Caco-2 (cell line): ENCODE results near the gene NOS3. TPM values are rescaled to one million over a fixed set of nuclear protein-coding genes. Genes with fewer than 3 reads are reported as not detected.

Experiments
- BruUV-seq: library from RNA; stranded (reverse); fragments of 400-500 nt; replicated peaks from 2 replicates; lab custom pipeline; 2021; lab: Mats Ljungman, UMichigan
- CTCF ChIA-PET: fragments of 300-600 bp; sonication (Branson Sonifier 250); formaldehyde crosslinking; loops from one replicate; lab custom pipeline; 2022; ENCODE audit warnings: antibody characterized with exemption; lab: Charles Lee
- POLR2A ChIA-PET: fragments of 300-600 bp; sonication (Branson Sonifier 250); formaldehyde crosslinking; loops from one replicate; lab custom pipeline; 2022; ENCODE audit warnings: antibody characterized with exemption; lab: Charles Lee
- DNase-seq, 2 experiments: peaks; one replicate each; pipeline versions ENCODE4 v3.0.0 to v3.0.0-alpha.2; 2020 to 2022
- H3K27me3 ChIP-seq: replicated peaks from 2 replicates; pipeline ENCODE4 v1.6.0; 2011; ENCODE audit warnings: low read length; ENCODE audit not compliant: control insufficient read depth, insufficient read depth
- H3K36me3 ChIP-seq: 2 replicates; pipeline ENCODE4 v1.5.1; 2011; ENCODE audit warnings: low read length; ENCODE audit not compliant: control insufficient read depth, insufficient read depth
- H3K4me1 ChIP-seq: fragments of 250-450 bp; sonication (Bioruptor Pico); 2 replicates; pipeline ENCODE4 v1.5.1; 2020; ENCODE audit warnings: mild to moderate bottlenecking
- H3K4me3 ChIP-seq: 2 replicates; pipeline ENCODE4 v1.5.1; 2011; ENCODE audit warnings: low read depth, mild to moderate bottlenecking, control low read depth, low read length
- H3K9me3 ChIP-seq: fragments of 250-450 bp; sonication (Bioruptor Pico); 2 replicates; pipeline ENCODE4 v1.5.1; 2020; ENCODE audit warnings: mild to moderate bottlenecking, moderate library complexity
- H3K27ac Mint-ChIP-seq: one replicate; pipeline ENCODE4 v1.8.0; 2022; ENCODE audit warnings: mixed read lengths; ENCODE audit not compliant: unreplicated experiment
- H3K27me3 Mint-ChIP-seq: one replicate; pipeline ENCODE4 v1.8.0; 2022; ENCODE audit warnings: mixed read lengths; ENCODE audit not compliant: insufficient read depth, unreplicated experiment
- H3K36me3 Mint-ChIP-seq: one replicate; pipeline ENCODE4 v1.8.0; 2022; ENCODE audit warnings: mild to moderate bottlenecking, mixed read lengths; ENCODE audit not compliant: insufficient read depth, unreplicated experiment
- H3K4me1 Mint-ChIP-seq: one replicate; pipeline ENCODE4 v1.8.0; 2022; ENCODE audit warnings: low read depth, mixed read lengths; ENCODE audit not compliant: unreplicated experiment
- H3K4me3 Mint-ChIP-seq: one replicate; pipeline ENCODE4 v1.8.0; 2022; ENCODE audit warnings: mild to moderate bottlenecking, moderate library complexity, mixed read lengths; ENCODE audit not compliant: unreplicated experiment
- H3K9me3 Mint-ChIP-seq: one replicate; pipeline ENCODE4 v1.8.0; 2022; ENCODE audit warnings: mixed read lengths; ENCODE audit not compliant: unreplicated experiment
- CTCF ChIP-seq, 2 experiments: fragments of 200-600 bp in 1 of 2; IDR thresholded peaks; 1 replicate in 1 of 2; 2 replicates in 1 of 2; pipeline versions ENCODE4 v1.5.1 to v1.8.0; 2011 to 2022; ENCODE audit warnings: antibody characterized with exemption in 1 of 2, control low read depth in 1 of 2, inconsistent platforms in 1 of 2, low read depth in 1 of 2, low read length in 1 of 2, mild to moderate bottlenecking in 1 of 2, moderate library complexity in 1 of 2; ENCODE audit not compliant: insufficient read depth in 1 of 2, severe bottlenecking in 1 of 2, unreplicated experiment in 1 of 2
- intact Hi-C: fragments of 100-400 bp; cut with micrococcal nuclease; formaldehyde crosslinking; loops from one replicate; pipeline ENCODE4 v1.10.0; 2022; ENCODE audit not compliant: unreplicated experiment
- total RNA-seq: library from RNA; stranded (reverse); gene quantifications from 2 replicates; pipeline ENCODE4 v1.2.3, GENCODE V29; 2022

NOS3 gene
- total RNA-seq, 1 experiment from 2014 or later: 1.1 TPM

GRCh38 chr7:151016505-151016904 is 25.7 kb downstream of the NOS3 start:
- Mint-ChIP-seq H3K27me3 (peaks cover 4% of the 10 kb centered on the region), H3K4me3 (no peak overlapping the region), H3K9me3 (no peaks in the 10 kb centered on the region), H3K27ac (no peak overlapping the region), H3K4me1 (peaks cover 22% of the 10 kb centered on the region), H3K36me3 (no peaks in the 10 kb centered on the region)
- no TSS peak for BruUV-seq
- ChIA-PET POLR2A (no interaction called here), CTCF (interaction anchor here (1.1 kb wide), 1 partner anchor 31 kb away, joined by 3 read pairs; no protein-coding TSS in a partner anchor)
- no peaks in the 10 kb centered on the region for H3K9me3 ChIP-seq
- peaks cover 40% of the 10 kb centered on the region for H3K4me1 ChIP-seq
- H3K4me3 ChIP-seq: no peak overlapping the region
- no peak for DNase-seq
- no peak for TF ChIP-seq CTCF (IDR thresholded peaks at IDR 0.05; ENCODE audit: insufficient read depth in 1 of 2, low read depth in 1 of 2, low read length in 1 of 2, severe bottlenecking in 1 of 2, unreplicated experiment in 1 of 2)
- H3K27me3 ChIP-seq: no peaks in the 10 kb centered on the region
- no peaks in the 10 kb centered on the region for H3K36me3 ChIP-seq
- intact Hi-C loops: no loop called here

GRCh38 chr7:151016942-151017341 is 26.1 kb downstream of the NOS3 start:
- ChIA-PET POLR2A (no interaction called here), CTCF (interaction anchor here (1.1 kb wide), 1 partner anchor 31 kb away, joined by 3 read pairs; no protein-coding TSS in a partner anchor)
- no peaks in the 10 kb centered on the region for H3K9me3 Mint-ChIP-seq
- Histone ChIP-seq H3K4me3 (no peak overlapping the region), H3K4me1 (peaks cover 37% of the 10 kb centered on the region), H3K9me3 (no peaks in the 10 kb centered on the region), H3K27me3 (no peaks in the 10 kb centered on the region), H3K36me3 (no peaks in the 10 kb centered on the region)
- no peak overlapping the region for H3K27ac Mint-ChIP-seq
- no peak for TF ChIP-seq CTCF (IDR thresholded peaks at IDR 0.05; ENCODE audit: insufficient read depth in 1 of 2, low read depth in 1 of 2, low read length in 1 of 2, severe bottlenecking in 1 of 2, unreplicated experiment in 1 of 2)
- peaks cover 22% of the 10 kb centered on the region for H3K4me1 Mint-ChIP-seq
- no peak for DNase-seq
- no peaks in the 10 kb centered on the region for H3K36me3 Mint-ChIP-seq
- no peak overlapping the region for H3K4me3 Mint-ChIP-seq
- intact Hi-C loops: no loop called here
- no TSS peak for BruUV-seq
- peaks cover 4% of the 10 kb centered on the region for H3K27me3 Mint-ChIP-seq

DNA sequence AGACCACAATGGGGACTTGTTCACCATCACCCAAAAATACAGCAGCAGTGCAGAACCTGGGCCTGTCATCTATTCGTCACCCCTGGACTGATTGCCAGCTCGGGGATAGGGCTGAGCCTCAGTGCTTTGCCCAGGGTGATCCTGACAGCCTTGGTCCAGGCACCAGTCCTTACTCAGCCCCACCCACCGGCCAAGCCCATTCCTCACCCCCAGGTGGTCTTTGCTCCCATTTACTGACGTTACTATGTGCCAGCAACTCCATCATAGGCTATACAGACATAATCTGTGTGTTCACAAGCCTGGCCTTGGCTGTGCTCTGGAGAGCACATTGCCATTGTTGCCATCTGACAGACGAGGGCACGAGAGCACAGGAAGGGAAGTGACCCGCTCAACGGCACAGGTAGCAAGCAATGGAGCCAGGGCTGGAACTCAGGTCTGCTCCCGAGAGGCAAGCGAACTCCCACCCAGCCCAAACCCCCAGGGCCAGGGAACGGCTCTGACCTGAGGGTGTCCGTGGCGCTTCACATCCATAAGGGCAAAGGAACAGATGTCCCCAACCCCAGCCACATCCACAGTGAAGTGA is 26.6 kb downstream of the NOS3 start:
- POLR2A ChIA-PET: no interaction called here
- no peaks in the 10 kb centered on the region for H3K36me3 Mint-ChIP-seq
- H3K9me3 Mint-ChIP-seq: no peaks in the 10 kb centered on the region
- peaks cover 31% of the 10 kb centered on the region for H3K4me1 ChIP-seq
- CTCF ChIA-PET: interaction anchor here (1.0 to 3.3 kb wide), 4 partner anchors 10 to 54 kb away, joined by 3 to 54 read pairs (median 22); partner anchors contain the start of gene ABCB8
- no peaks in the 10 kb centered on the region for H3K9me3 ChIP-seq
- intact Hi-C loops: no loop called here
- H3K27ac Mint-ChIP-seq: peak overlapping the region; percentile 80
- no peaks in the 10 kb centered on the region for H3K36me3 ChIP-seq
- DNase-seq: no peak
- TF ChIP-seq CTCF (IDR thresholded peaks at IDR 0.05; ENCODE audit: insufficient read depth in 1 of 2, low read depth in 1 of 2, low read length in 1 of 2, severe bottlenecking in 1 of 2, unreplicated experiment in 1 of 2): no peak
- peaks cover 17% of the 10 kb centered on the region for H3K4me1 Mint-ChIP-seq
- H3K4me3 Mint-ChIP-seq: peak overlapping the region; percentile 77
- no TSS peak for BruUV-seq
- peaks cover 4% of the 10 kb centered on the region for H3K27me3 Mint-ChIP-seq
- no peaks in the 10 kb centered on the region for H3K27me3 ChIP-seq
- no peak overlapping the region for H3K4me3 ChIP-seq
